ENCODE data around the gene ADRA1B.
"Not testable (repeated sequence)": the region's sequence is repeated elsewhere in the genome, so short reads cannot be mapped to it uniquely, and the experiment has no call there.

The ADRA1B gene

GRCh38 chr5:160009591-160009989 lies 93.3 kb downstream of the ADRA1B start:
- TF ChIP-seq CTCF (IDR thresholded peaks at IDR 0.05), result no peak
- no peak for DNase-seq (ENCODE audit: low spot score)
- H3K4me3 ChIP-seq, result peak overlapping the region; percentile 83
- H3K27ac ChIP-seq, result peak overlapping the region; percentile 77 to 87

- no peak for TF ChIP-seq CTCF (IDR thresholded peaks at IDR 0.05)
- H3K4me3 ChIP-seq, result no peak overlapping the region
- DNase-seq (ENCODE audit: low spot score), result no peak
- H3K27ac ChIP-seq, result no peak overlapping the region
Observed at GRCh38 chr5:160011471-160011870, 95.2 kb downstream of the ADRA1B start.

GRCh38 chr5:160014197-160014596 lies 97.9 kb downstream of the ADRA1B start:
- DNase-seq (ENCODE audit: low spot score); H3K4me3 ChIP-seq; H3K27ac ChIP-seq: not testable (repeated sequence)

DNA sequence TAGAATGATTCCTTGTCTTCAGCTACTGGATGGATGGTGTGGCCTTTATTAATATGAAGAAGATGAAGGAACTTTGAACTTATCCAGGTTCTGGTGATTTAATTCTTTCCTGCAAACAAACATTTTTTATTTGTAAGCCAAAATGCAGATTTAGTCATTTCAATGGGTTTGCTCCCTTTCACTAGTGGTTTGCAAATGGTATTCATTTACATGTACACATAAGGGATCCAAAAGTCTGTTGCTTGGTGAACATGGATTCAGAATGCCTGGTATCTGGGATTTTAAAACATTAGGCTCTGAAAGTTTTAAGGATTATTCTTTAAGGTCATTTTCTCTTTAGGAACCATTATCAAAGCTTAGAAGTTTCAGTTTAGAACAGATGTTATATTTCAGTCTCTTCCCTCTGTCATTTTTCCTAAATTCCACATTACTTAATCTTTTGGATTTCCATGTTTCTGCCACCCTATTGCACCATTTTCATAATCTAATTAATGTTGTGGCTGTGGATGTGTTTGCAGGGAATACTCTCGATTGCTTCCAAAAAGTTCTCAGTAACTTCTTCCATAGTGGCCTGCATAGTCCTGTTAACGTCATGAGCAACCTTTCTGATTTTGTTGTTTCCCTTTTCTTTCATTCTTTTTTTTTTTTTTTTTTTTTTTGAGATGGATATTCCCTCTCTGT lies 102.8 kb downstream of the ADRA1B start:
- H3K4me3 ChIP-seq, result no peak overlapping the region
- TF ChIP-seq CTCF (IDR thresholded peaks at IDR 0.05), result no peak
- no peak overlapping the region for H3K27ac ChIP-seq
- no peak for DNase-seq (ENCODE audit: low spot score)

GRCh38 chr5:160020266-160020770 lies 104.0 kb downstream of the ADRA1B start:
- TF ChIP-seq CTCF (IDR thresholded peaks at IDR 0.05), result no peak
- Histone ChIP-seq H3K27ac (no peak overlapping the region), H3K4me3 (no peak overlapping the region)
- DNase-seq (ENCODE audit: low spot score), result no peak

DNA sequence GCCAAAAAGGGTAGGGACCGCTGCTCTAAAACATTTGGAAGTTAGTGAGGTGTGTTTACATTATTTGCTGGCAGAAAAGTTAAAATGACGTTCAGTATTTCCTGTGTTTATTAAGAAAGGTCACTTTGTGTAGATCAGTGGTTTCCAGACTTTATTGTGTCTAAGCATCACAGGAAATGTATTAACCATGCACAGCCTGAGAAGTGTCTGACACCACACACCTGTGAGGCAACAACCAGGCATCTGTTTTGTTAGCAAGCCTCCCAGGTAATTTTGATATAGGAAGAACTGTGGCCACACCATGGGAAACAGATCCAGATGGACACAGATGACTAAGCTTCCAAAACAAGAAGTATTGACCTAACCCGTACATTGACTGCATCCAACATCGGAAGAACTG lies 104.7 kb downstream of the ADRA1B start:
- no peak overlapping the region for H3K27ac ChIP-seq
- TF ChIP-seq CTCF (IDR thresholded peaks at IDR 0.05), result no peak
- DNase-seq (ENCODE audit: low spot score), result no peak

DNA sequence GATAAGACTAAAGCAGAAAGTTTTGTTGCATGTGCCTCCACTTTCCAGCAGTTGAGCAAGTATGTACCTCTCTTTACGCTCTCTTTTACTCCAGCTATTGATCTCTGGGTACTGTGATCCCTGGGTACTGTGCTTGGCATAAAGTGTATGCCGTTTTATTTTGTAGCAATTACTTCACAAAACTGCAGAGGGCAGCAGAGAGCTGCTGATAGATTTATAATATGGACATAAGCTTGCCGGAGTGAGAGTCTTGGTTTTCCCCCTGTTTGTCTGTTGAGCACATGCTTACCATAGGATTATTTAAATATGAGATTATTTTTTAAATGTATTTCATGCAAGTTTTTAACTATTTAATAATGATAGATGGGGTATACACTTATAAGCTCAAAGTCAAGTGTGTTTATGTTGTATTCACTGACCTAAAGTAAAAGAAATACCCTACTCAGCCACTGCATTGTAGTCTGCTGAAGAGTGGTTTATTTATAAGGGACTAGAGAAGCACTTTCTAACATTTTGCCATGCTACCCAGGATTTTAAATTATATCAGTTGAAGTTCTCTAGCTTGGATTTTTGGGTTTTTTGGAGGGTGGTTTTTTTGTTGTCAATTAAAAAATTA lies 105.7 kb downstream of the ADRA1B start:
- H3K4me3 ChIP-seq, result no peak overlapping the region
- H3K27ac ChIP-seq, result no peak overlapping the region
- DNase-seq (ENCODE audit: low spot score), result no peak
- TF ChIP-seq CTCF (IDR thresholded peaks at IDR 0.05), result peak; percentile 59

More for the DNA sequence above, 104.7 kb downstream of the ADRA1B start:
- H3K4me3 ChIP-seq, result no peak overlapping the region

All from coronary artery (tissue), 2 donors.